RWPE2 (cell line): Measurements from ENCODE around the gene WDR48.
A peak's percentile ranks its signal among the peaks of the same experiment; 100 is the strongest.

Experiments used
- ATAC-seq: fragments of 200-7000 bp; cut with Tn5 transposase; 3 replicates; pipeline ENCODE4 v1.9.1; 2021; ENCODE audit warnings: low read depth
- DNase-seq: peaks from one replicate; pipeline ENCODE4 v3.0.0-alpha.2; 2020; ENCODE audit warnings: low spot score
- H3K27ac ChIP-seq: fragments of 450-650 bp; 2 replicates; pipeline ENCODE4 v1.5.1; 2017; ENCODE audit warnings: mild to moderate bottlenecking; ENCODE audit not compliant: poor library complexity, severe bottlenecking
- H3K27me3 ChIP-seq: fragments of 250-450 bp; sonication (Bioruptor Pico); 2 replicates; pipeline ENCODE4 v1.5.1; 2021; ENCODE audit warnings: mild to moderate bottlenecking, moderate library complexity; ENCODE audit not compliant: insufficient read depth, poor library complexity, severe bottlenecking
- H3K36me3 ChIP-seq: fragments of 250-450 bp; sonication (Bioruptor Pico); 2 replicates; pipeline ENCODE4 v1.5.1; 2020; ENCODE audit warnings: low read depth, mild to moderate bottlenecking, moderate library complexity
- H3K4me1 ChIP-seq: fragments of 250-450 bp; sonication (Bioruptor Pico); 2 replicates; pipeline ENCODE4 v1.5.1; 2021; ENCODE audit warnings: mild to moderate bottlenecking, moderate library complexity; ENCODE audit not compliant: insufficient read depth, poor library complexity, severe bottlenecking
- H3K4me3 ChIP-seq: fragments of 250-450 bp; sonication (Bioruptor Pico); 2 replicates; pipeline ENCODE4 v1.5.1; 2021; ENCODE audit warnings: mild to moderate bottlenecking, moderate library complexity; ENCODE audit not compliant: severe bottlenecking
- H3K9me3 ChIP-seq: fragments of 250-450 bp; sonication (Bioruptor Pico); 2 replicates; pipeline ENCODE4 v1.5.1; 2021; ENCODE audit warnings: mild to moderate bottlenecking, moderate library complexity; ENCODE audit not compliant: severe bottlenecking
- CTCF ChIP-seq: fragments of 450-650 bp; IDR thresholded peaks from one replicate; pipeline ENCODE4 v1.5.1; 2017; ENCODE audit warnings: mild to moderate bottlenecking, moderate library complexity; ENCODE audit not compliant: poor library complexity, severe bottlenecking

WDR48 gene

GRCh38 chr3:39067286-39067685, 15.5 kb downstream of the WDR48 start:
- DNase-seq (no peak), ATAC-seq (peak; percentile 54; the same call in 2 of the 3 replicates)
- no peak overlapping the region for H3K27ac ChIP-seq
- H3K4me3 ChIP-seq = no peak overlapping the region
- H3K4me1 ChIP-seq = no peaks in the 10 kb centered on the region
- no peaks in the 10 kb centered on the region for H3K9me3 ChIP-seq
- no peaks in the 10 kb centered on the region for H3K27me3 ChIP-seq
- peaks cover 53% of the 10 kb centered on the region for H3K36me3 ChIP-seq
- TF ChIP-seq CTCF = no peak

GRCh38 chr3:39068556-39068955, 16.7 kb downstream of the WDR48 start:
- no peak overlapping the region for H3K4me3 ChIP-seq
- DNase-seq = no peak
- no peaks in the 10 kb centered on the region for H3K9me3 ChIP-seq
- no peak for ATAC-seq
- H3K36me3 ChIP-seq = peaks cover 53% of the 10 kb centered on the region
- no peak overlapping the region for H3K27ac ChIP-seq
- no peaks in the 10 kb centered on the region for H3K4me1 ChIP-seq
- TF ChIP-seq CTCF = no peak
- no peaks in the 10 kb centered on the region for H3K27me3 ChIP-seq

GRCh38 chr3:39075910-39076309, 24.1 kb downstream of the WDR48 start:
- no peak overlapping the region for H3K27ac ChIP-seq
- no peak overlapping the region for H3K4me3 ChIP-seq
- ATAC-seq = no peak
- H3K27me3 ChIP-seq = no peaks in the 10 kb centered on the region
- TF ChIP-seq CTCF = no peak
- DNase-seq = no peak
- H3K36me3 ChIP-seq = peaks cover 31% of the 10 kb centered on the region
- no peaks in the 10 kb centered on the region for H3K4me1 ChIP-seq
- H3K9me3 ChIP-seq = no peaks in the 10 kb centered on the region

GRCh38 chr3:39079530-39079929, 27.7 kb downstream of the WDR48 start:
- ATAC-seq = no peak
- Histone ChIP-seq H3K27ac (no peak overlapping the region), H3K36me3 (peaks cover 33% of the 10 kb centered on the region)

GRCh38 chr3:39080026-39080425, 28.2 kb downstream of the WDR48 start:
- no peak overlapping the region for H3K4me3 ChIP-seq
- no peak for TF ChIP-seq CTCF
- H3K27ac ChIP-seq = no peak overlapping the region
- H3K27me3 ChIP-seq = no peaks in the 10 kb centered on the region
- peaks cover 32% of the 10 kb centered on the region for H3K36me3 ChIP-seq
- DNase-seq (no peak), ATAC-seq (no peak)
- no peaks in the 10 kb centered on the region for H3K9me3 ChIP-seq
- no peaks in the 10 kb centered on the region for H3K4me1 ChIP-seq

More at GRCh38 chr3:39079530-39079929, 27.7 kb downstream of the WDR48 start:
- H3K4me1 ChIP-seq = no peaks in the 10 kb centered on the region
- H3K9me3 ChIP-seq = no peaks in the 10 kb centered on the region
- no peak for DNase-seq
- no peaks in the 10 kb centered on the region for H3K27me3 ChIP-seq
- H3K4me3 ChIP-seq = no peak overlapping the region
- peak; percentile 36 for TF ChIP-seq CTCF
